ENCODE data around the gene EML6.

EML6 gene

GRCh38 chr2:54880428-54880827, 157.0 kb downstream of the EML6 start:
- no peak for DNase-seq (ENCODE audit: low read depth)

GRCh38 chr2:54881759-54882158, 158.3 kb downstream of the EML6 start:
- DNase-seq (ENCODE audit: low read depth), result no peak

GRCh38 chr2:54885891-54886290, 162.4 kb downstream of the EML6 start:
- no peak for DNase-seq (ENCODE audit: low read depth)

- DNase-seq (ENCODE audit: low read depth), result no peak
These were observed 164.5 kb downstream of the EML6 start for GRCh38 chr2:54887850-54888545.

GRCh38 chr2:54889053-54889452, 165.6 kb downstream of the EML6 start:
- no peak for DNase-seq (ENCODE audit: low read depth)

- no peak for DNase-seq (ENCODE audit: low read depth)
These were observed 168.4 kb downstream of the EML6 start for GRCh38 chr2:54891909-54892308.

- DNase-seq (ENCODE audit: low read depth), result no peak
These were observed 171.0 kb downstream of the EML6 start for GRCh38 chr2:54894467-54894866.

- DNase-seq (ENCODE audit: low read depth), result no peak
These were observed 172.3 kb downstream of the EML6 start for GRCh38 chr2:54895730-54896129.

GRCh38 chr2:54897420-54898310, 174.2 kb downstream of the EML6 start:
- no peak for DNase-seq (ENCODE audit: low read depth)

GRCh38 chr2:54898456-54899226, 175.2 kb downstream of the EML6 start:
- no peak for DNase-seq (ENCODE audit: low read depth)

- DNase-seq (ENCODE audit: low read depth), result no peak
These were observed 176.2 kb downstream of the EML6 start for GRCh38 chr2:54899576-54900200.

- no peak for DNase-seq (ENCODE audit: low read depth)
These were observed 177.9 kb downstream of the EML6 start for GRCh38 chr2:54901224-54901986.

- DNase-seq (ENCODE audit: low read depth), result no peak
These were observed 179.3 kb downstream of the EML6 start for GRCh38 chr2:54902763-54903162.

- peak; percentile 43 for DNase-seq (ENCODE audit: low read depth)
These were observed 180.5 kb downstream of the EML6 start for GRCh38 chr2:54903736-54904554.

- DNase-seq (ENCODE audit: low read depth), result no peak
These were observed 181.4 kb downstream of the EML6 start for GRCh38 chr2:54904836-54905235.

- DNase-seq (ENCODE audit: low read depth), result no peak
These were observed 183.3 kb downstream of the EML6 start for GRCh38 chr2:54906716-54907115.

GRCh38 chr2:54907663-54908062, 184.2 kb downstream of the EML6 start:
- no peak for DNase-seq (ENCODE audit: low read depth)

- DNase-seq (ENCODE audit: low read depth), result no peak
These were observed 185.1 kb downstream of the EML6 start for GRCh38 chr2:54908591-54908990.

GRCh38 chr2:54909001-54909400, 185.5 kb downstream of the EML6 start:
- no peak for DNase-seq (ENCODE audit: low read depth)

- DNase-seq (ENCODE audit: low read depth), result no peak
These were observed 188.8 kb downstream of the EML6 start for GRCh38 chr2:54912305-54912704.

Data from activated T-helper 9 cell treated with anti-CD3 and anti-CD28 coated beads, Interleukin-2, amount 50 U/mL, for 16 hours (primary cell).